ENCODE measurements around the gene ABHD16A.
A peak's percentile ranks its signal among the peaks of the same experiment; 100 is the strongest.

The ABHD16A gene

GRCh38 chr6:31662124-31662723, 40.9 kb downstream of the ABHD16A start:
- DNase-seq (ENCODE audit: low read depth): no peak

GRCh38 chr6:31661262-31662123, 41.6 kb downstream of the ABHD16A start:
- no peak for DNase-seq (ENCODE audit: low read depth)

- peak; percentile 41 for DNase-seq (ENCODE audit: low read depth)
Observed at GRCh38 chr6:31660381-31661261, 42.5 kb downstream of the ABHD16A start, which contains the start of gene C6orf47. C6orf47 (minus strand) TSS chr6:31660778; CDS start chr6:31659947, 831 bp downstream.

GRCh38 chr6:31659649-31660380, 43.3 kb downstream of the ABHD16A start:
- DNase-seq (ENCODE audit: low read depth): no peak

GRCh38 chr6:31658983-31659648, 44.0 kb downstream of the ABHD16A start:
- no peak for DNase-seq (ENCODE audit: low read depth)

- no peak for DNase-seq (ENCODE audit: low read depth)
Observed at GRCh38 chr6:31658158-31658688, 44.9 kb downstream of the ABHD16A start.

GRCh38 chr6:31657406-31658157, 45.5 kb downstream of the ABHD16A start:
- no peak for DNase-seq (ENCODE audit: low read depth)

- no peak for DNase-seq (ENCODE audit: low read depth)
Observed at GRCh38 chr6:31655349-31656237, 47.5 kb downstream of the ABHD16A start, which contains the start of gene APOM. APOM (plus strand) TSS chr6:31655894; CDS start chr6:31655967, 73 bp downstream.

- DNase-seq (ENCODE audit: low read depth): no peak
Observed at GRCh38 chr6:31654574-31655348, 48.4 kb downstream of the ABHD16A start.

GRCh38 chr6:31652925-31653724, 50.0 kb downstream of the ABHD16A start:
- peak; percentile 67 for DNase-seq (ENCODE audit: low read depth)

- no peak for DNase-seq (ENCODE audit: low read depth)
Observed at GRCh38 chr6:31651602-31652191, 51.4 kb downstream of the ABHD16A start.

GRCh38 chr6:31645325-31645724, 57.8 kb downstream of the ABHD16A start:
- no peak for DNase-seq (ENCODE audit: low read depth)

GRCh38 chr6:31643818-31644454, 59.2 kb downstream of the ABHD16A start:
- no peak for DNase-seq (ENCODE audit: low read depth)

- DNase-seq (ENCODE audit: low read depth): no peak
Observed at GRCh38 chr6:31642798-31643570, 60.1 kb downstream of the ABHD16A start.

- DNase-seq (ENCODE audit: low read depth): no peak
Observed at GRCh38 chr6:31641370-31641769, 61.8 kb downstream of the ABHD16A start.

- no peak for DNase-seq (ENCODE audit: low read depth)
Observed at GRCh38 chr6:31640612-31641011, 62.5 kb downstream of the ABHD16A start.

All from stimulated activated CD8-positive, alpha-beta memory T cell treated with anti-CD3 and anti-CD28 coated beads, Interleukin-7, amount 100 ng/mL, for 24 hours (primary cell).